HepG2 (cell line): ENCODE measurements around the gene SCT. TPM values are rescaled to one million over a fixed set of nuclear protein-coding genes. Genes with fewer than 3 reads are reported as not detected.

Experiments
- ATAC-seq: fragments of 200-7000 bp; cut with Tn5 transposase; 3 replicates; pipeline ENCODE4 v1.9.1; 2020; ENCODE audit warnings: mild to moderate bottlenecking, moderate library complexity
- BruUV-seq: library from RNA; stranded (reverse); fragments of 400-500 nt; replicated peaks from 2 replicates; lab custom pipeline; 2021; lab: Mats Ljungman, UMichigan
- CTCF ChIA-PET: fragments of 300-600 bp; formaldehyde crosslinking; extraction: SDS; loops from one replicate; lab custom pipeline; 2021; ENCODE audit warnings: low total read pairs, inconsistent platforms, low intra/inter-chr PET ratio; lab: Yijun Ruan, JAX
- POLR2A ChIA-PET: fragments of 350-600 bp; sonication (Branson Sonifier 250); formaldehyde crosslinking; loops from one replicate; lab custom pipeline; 2020; ENCODE audit warnings: antibody characterized with exemption, inconsistent platforms; lab: Yijun Ruan, JAX
- DNase-seq: peaks from one replicate; pipeline ENCODE4 v3.0.0-alpha.2; 2015; ENCODE audit warnings: low spot score
- FAIRE-seq: peaks from 3 replicates; lab custom pipeline; 2011; peaks lifted over from hg19 to GRCh38; lab: Jason Lieb, UNC
- H2AFZ ChIP-seq: one replicate; pipeline ENCODE4 v1.6.1; 2011; ENCODE audit warnings: low read length, inconsistent platforms
- H3K27ac ChIP-seq: fragments of 300-600 bp; 3 replicates; pipeline ENCODE4 v1.8.0; 2011; ENCODE audit warnings: mixed run types, mild to moderate bottlenecking, mixed read lengths, low read length, inconsistent platforms; ENCODE audit not compliant: insufficient read depth; ENCODE audit errors: extremely low read length
- H3K27me3 ChIP-seq, 2 experiments: fragments of 200-600 bp in 1 of 2; 2 replicates in 1 of 2; 3 replicates in 1 of 2; pipeline versions ENCODE4 v1.6.0 to v1.8.0; 2011; ENCODE audit warnings: low read length in 2 of 2, mild to moderate bottlenecking in 2 of 2, moderate library complexity in 2 of 2, inconsistent platforms in 1 of 2; ENCODE audit not compliant: insufficient read depth in 2 of 2, control insufficient read depth in 1 of 2
- H3K36me3 ChIP-seq, 2 experiments: fragments of 200-600 bp in 1 of 2; replicated peaks in 1 of 2; 2 replicates in 1 of 2; 3 replicates in 1 of 2; pipeline versions ENCODE4 v1.5.1 to v1.8.0; 2011; ENCODE audit warnings: low read length in 2 of 2, inconsistent platforms in 1 of 2; ENCODE audit not compliant: insufficient read depth in 2 of 2, control insufficient read depth in 1 of 2
- H3K4me1 ChIP-seq: 2 replicates; pipeline ENCODE4 v1.5.1; 2012; ENCODE audit warnings: low read length, inconsistent platforms; ENCODE audit not compliant: insufficient read depth
- H3K4me2 ChIP-seq: 2 replicates; pipeline ENCODE4 v1.6.0; 2011; ENCODE audit warnings: low read depth, low read length, inconsistent platforms
- H3K4me3 ChIP-seq, 3 experiments: fragments of 200-600 bp in 1 of 3; sonication (generic), shearing (Covaris generic) in 1 of 3; replicated peaks in 1 of 3; 2 replicates each; pipeline ENCODE4 v1.5.1; 2011 to 2016; ENCODE audit warnings: low read length in 3 of 3, inconsistent platforms in 2 of 3, low read depth in 2 of 3, mild to moderate bottlenecking in 2 of 3, control low read depth in 1 of 3, mixed read lengths in 1 of 3; ENCODE audit not compliant: insufficient read depth in 1 of 3
- H3K79me2 ChIP-seq: one replicate; pipeline ENCODE4 v1.6.1; 2011; ENCODE audit warnings: low read length, inconsistent platforms; ENCODE audit not compliant: insufficient read depth
- H3K9ac ChIP-seq: 2 replicates; pipeline ENCODE4 v1.6.0; 2011; ENCODE audit warnings: mild to moderate bottlenecking, low read depth, low read length, inconsistent platforms; ENCODE audit not compliant: insufficient read depth
- H3K9me3 ChIP-seq: 2 replicates; pipeline ENCODE4 v1.5.1; 2012; ENCODE audit warnings: mild to moderate bottlenecking, low read length
- H4K20me1 ChIP-seq: 2 replicates; pipeline ENCODE4 v1.6.0; 2011; ENCODE audit warnings: inconsistent platforms, mild to moderate bottlenecking, low read length, moderate library complexity; ENCODE audit not compliant: insufficient read depth
- LBX2 ChIP-seq: sonication (generic); formaldehyde crosslinking; IDR thresholded peaks from 2 replicates; pipeline ENCODE4 v1.5.0; 2020; ENCODE audit warnings: missing genetic modification reagents, mild to moderate bottlenecking, borderline replicate concordance
- NFIB ChIP-seq: sonication (generic); formaldehyde crosslinking; IDR thresholded peaks from 2 replicates; pipeline ENCODE4 v1.9.0; 2021; ENCODE audit warnings: missing genetic modification reagents, mild to moderate bottlenecking, borderline replicate concordance
- POLR2A ChIP-seq, 2 experiments: IDR thresholded peaks; 2 replicates each; pipeline ENCODE4 v1.6.1; 2011; ENCODE audit warnings: low read depth in 2 of 2, low read length in 2 of 2, mild to moderate bottlenecking in 1 of 2, moderate library complexity in 1 of 2; ENCODE audit not compliant: insufficient read depth in 1 of 2
- POLR2G ChIP-seq: fragments of 200-400 bp; formaldehyde crosslinking; IDR thresholded peaks from 2 replicates; pipeline ENCODE4 v1.6.1; 2018; ENCODE audit warnings: mild to moderate bottlenecking, low read depth, low read length, moderate library complexity
- SP2 ChIP-seq: sonication (generic); formaldehyde crosslinking; IDR thresholded peaks from 2 replicates; pipeline ENCODE4 v1.5.1; 2020; ENCODE audit warnings: mild to moderate bottlenecking, missing genetic modification reagents
- TRIM24 ChIP-seq: sonication (generic); formaldehyde crosslinking; IDR thresholded peaks from 2 replicates; pipeline ENCODE4 v1.8.0; 2022; ENCODE audit warnings: mild to moderate bottlenecking, missing genetic modification reagents
- YEATS4 ChIP-seq: sonication (generic); formaldehyde crosslinking; IDR thresholded peaks from 2 replicates; pipeline ENCODE4 v1.4.0; 2020; ENCODE audit warnings: missing genetic modification reagents, borderline replicate concordance
- ZFX ChIP-seq: sonication (generic); formaldehyde crosslinking; IDR thresholded peaks from 2 replicates; pipeline ENCODE4 v1.4.0; 2020; ENCODE audit warnings: mild to moderate bottlenecking, low read depth, missing genetic modification reagents, moderate library complexity
- ZNF207 ChIP-seq: fragments of 450-650 bp; IDR thresholded peaks from 2 replicates; pipeline ENCODE4 v1.6.1; 2016; ENCODE audit warnings: antibody characterized with exemption, borderline replicate concordance
- ZNF275 ChIP-seq: sonication (generic); formaldehyde crosslinking; IDR thresholded peaks from 2 replicates; pipeline ENCODE4 v1.8.0; 2022; ENCODE audit warnings: missing genetic modification reagents, mild to moderate bottlenecking, inconsistent platforms, borderline replicate concordance
- ZNF549 ChIP-seq: sonication (generic); formaldehyde crosslinking; IDR thresholded peaks from 2 replicates; pipeline ENCODE4 v1.5.0; 2020; ENCODE audit warnings: missing genetic modification reagents
- ZNF597 ChIP-seq: sonication (generic); formaldehyde crosslinking; IDR thresholded peaks from 2 replicates; pipeline ENCODE4 v1.5.0; 2020; ENCODE audit warnings: missing genetic modification reagents
- ZNF605 ChIP-seq: sonication (generic); formaldehyde crosslinking; IDR thresholded peaks from 2 replicates; pipeline ENCODE4 v1.8.0; 2022; ENCODE audit warnings: mild to moderate bottlenecking, missing genetic modification reagents
- ZNF660 ChIP-seq: sonication (generic); formaldehyde crosslinking; IDR thresholded peaks from 2 replicates; pipeline ENCODE4 v1.5.1; 2020; ENCODE audit warnings: mild to moderate bottlenecking, low read depth, missing genetic modification reagents, borderline replicate concordance
- WGBS: methylation state at CpG from one replicate; pipeline ENCODE4 v1.1.6; 2017; ENCODE audit warnings: low lambda C conversion rate; 5-methylcytosine and 5-hydroxymethylcytosine counted together
- in situ Hi-C: cut with HindIII; loops from 2 replicates; pipeline ENCODE4 v1.10.0; 2017; ENCODE audit warnings: low pct_unique_long_range_greater_than_20kb; ENCODE audit not compliant: extremely low pct_ligation_motif_present
- intact Hi-C: fragments of 100-400 bp; cut with micrococcal nuclease; formaldehyde crosslinking; loops from one replicate; pipeline ENCODE4 v1.10.0; 2022; ENCODE audit not compliant: unreplicated experiment
- polyA plus RNA-seq, 8 experiments: library from polyadenylated mRNA; depleted of rRNA in 3 of 8; stranded (reverse) in 7 of 8; unstranded in 1 of 8; fragments of >200 nt; fragmentation: Illumina TruSeq in 4 of 8; extraction: Trizol in 4 of 8; gene quantifications; 2 replicates each; pipeline versions ENCODE4 v1.2.1 to v1.2.3, GENCODE V29; 2011 to 2016; ENCODE audit warnings: low read depth in 4 of 8, missing spikeins in 1 of 8, mixed read lengths in 1 of 8; ENCODE audit not compliant: insufficient read depth in 1 of 8
- total RNA-seq, 5 experiments: library from RNA; depleted of rRNA; stranded (reverse); fragments of >200 nt; fragmentation: Illumina TruSeq; extraction: Trizol; gene quantifications; 2 replicates each; pipeline ENCODE4 v1.2.3, GENCODE V29; 2016; ENCODE audit warnings: low read depth in 1 of 5

Gene SCT
- total and polyA plus RNA-seq, 2 of the 13 experiments (the other 11 are each of a cell fraction or from before 2014, with no cell fraction given) = not detected

- Histone ChIP-seq H3K4me1 (no peaks in the 10 kb centered on the region), H3K27ac (no peak overlapping the region), H3K4me2 (no peak overlapping the region), H3K4me3 (no peak overlapping the region), H3K9ac (no peak overlapping the region), H2AFZ (no peak overlapping the region), H3K36me3 (peaks cover 3 to 9% of the 10 kb centered on the region in 2 experiments; a peak in 1 of 5 replicates), H4K20me1 (0 out of 2 replicates have a peak, but pooled peaks cover 3% of the 10 kb centered on the region), H3K79me2 (no peaks in the 10 kb centered on the region), H3K9me3 (no peaks in the 10 kb centered on the region), H3K27me3 (no peaks in the 10 kb centered on the region)
- intact Hi-C loops = no loop called here
- BruUV-seq = no TSS peak
- FAIRE-seq (no peak), DNase-seq (no peak), ATAC-seq (no peak)
- WGBS = 96% methylated on average over 24 of the region's 28 CpGs
- TF ChIP-seq ZNF207 (no peak), POLR2G (peak; percentile 36; the same call in 1 of the 2 replicates)
- ChIA-PET CTCF (no interaction called here), POLR2A (no interaction called here)
- in situ Hi-C loops = no loop called here
These were observed 11.8 kb upstream of the SCT start for GRCh38 chr11:638631-639331.

- Histone ChIP-seq H3K4me3 (no peak overlapping the region), H3K36me3 (0 out of 5 replicates have a peak, but pooled peaks cover 1 to 9% of the 10 kb centered on the region in 2 experiments), H3K4me2 (no peak overlapping the region), H4K20me1 (0 out of 2 replicates have a peak, but pooled peaks cover 3% of the 10 kb centered on the region), H3K27me3 (no peaks in the 10 kb centered on the region), H3K9ac (no peak overlapping the region), H3K4me1 (no peaks in the 10 kb centered on the region), H3K9me3 (no peaks in the 10 kb centered on the region), H2AFZ (no peak overlapping the region), H3K27ac (no peak overlapping the region), H3K79me2 (no peaks in the 10 kb centered on the region)
- ChIA-PET POLR2A (no interaction called here), CTCF (no interaction called here)
- intact Hi-C loops = no loop called here
- DNase-seq (no peak), ATAC-seq (no peak), FAIRE-seq (no peak)
- WGBS = 97% methylated on average over 44 of the region's 55 CpGs
- in situ Hi-C loops = no loop called here
- no TSS peak for BruUV-seq
- TF ChIP-seq ZNF549 (CRISPR knock-in tag) (no peak), TRIM24 (CRISPR knock-in tag) (no peak), ZFX (CRISPR knock-in tag) (no peak), YEATS4 (CRISPR knock-in tag) (no peak), ZNF605 (CRISPR knock-in tag) (no peak), POLR2A (IDR thresholded peaks at IDR 0.05; ENCODE audit: insufficient read depth in 1 of 2, low read depth in 2 of 2, low read length in 2 of 2) (no peak), ZNF660 (CRISPR knock-in tag) (no peak), ZNF275 (no peak), SP2 (CRISPR knock-in tag) (no peak), ZNF597 (CRISPR knock-in tag) (no peak), NFIB (no peak), LBX2 (CRISPR knock-in tag) (no peak)
These were observed 10.9 kb upstream of the SCT start for GRCh38 chr11:637593-638521.
